HEK293T (cell line): ENCODE data around the gene USO1.

Experiments
- BHLHE40 ChIP-seq: fragments of 450-650 bp; IDR thresholded peaks from 2 replicates; pipeline ENCODE4 v1.6.1; 2016; ENCODE audit warnings: mild to moderate bottlenecking, moderate library complexity, borderline replicate concordance
- FOXA1 ChIP-seq: fragments of 450-650 bp; IDR thresholded peaks from 2 replicates; pipeline ENCODE4 v1.6.1; 2016; ENCODE audit warnings: mild to moderate bottlenecking
- FOXK2 ChIP-seq: fragments of 450-650 bp; IDR thresholded peaks from 2 replicates; pipeline ENCODE4 v1.6.1; 2016; ENCODE audit warnings: mild to moderate bottlenecking
- FOXM1 ChIP-seq: fragments of 450-650 bp; IDR thresholded peaks from 2 replicates; pipeline ENCODE4 v1.6.1; 2017; ENCODE audit warnings: mild to moderate bottlenecking, borderline replicate concordance
- L3MBTL2 ChIP-seq: fragments of 450-650 bp; conservative IDR thresholded peaks from 2 replicates; pipeline ENCODE4 v1.6.1; 2016; ENCODE audit warnings: mild to moderate bottlenecking
- SP1 ChIP-seq: fragments of 450-650 bp; IDR thresholded peaks from 2 replicates; pipeline ENCODE4 v1.6.1; 2017
- SUZ12 ChIP-seq: fragments of 450-650 bp; IDR thresholded peaks from 2 replicates; pipeline ENCODE4 v1.6.1; 2016; ENCODE audit warnings: mild to moderate bottlenecking
- TARDBP ChIP-seq: fragments of 450-650 bp; IDR thresholded peaks from 2 replicates; pipeline ENCODE4 v1.6.1; 2016

DNA sequence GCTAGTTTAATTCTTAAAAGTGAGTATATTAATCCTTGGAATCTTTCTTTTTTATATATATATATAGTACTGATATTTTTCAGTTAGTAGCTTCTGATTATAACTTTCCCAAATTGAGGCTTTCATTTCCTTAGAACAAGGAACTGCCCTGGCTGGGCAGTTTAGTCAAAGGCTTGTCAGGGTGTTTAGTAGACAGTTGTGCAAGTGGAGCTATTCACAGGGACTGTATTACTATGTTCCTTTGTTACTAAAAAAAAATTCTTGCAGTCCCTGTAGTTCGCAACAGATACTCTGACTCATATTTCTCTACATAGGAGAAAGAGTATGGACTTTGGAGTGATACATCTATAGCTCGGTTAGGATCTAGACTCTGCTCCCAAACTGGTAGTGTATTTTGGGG is 20.8 kb downstream of the USO1 start:
- no peak for TF ChIP-seq FOXM1
- no peak for TF ChIP-seq BHLHE40
- TF ChIP-seq SUZ12: no peak
- no peak for TF ChIP-seq FOXK2
- TF ChIP-seq FOXA1: no peak
- TF ChIP-seq SP1: no peak
- no peak for TF ChIP-seq TARDBP
- TF ChIP-seq L3MBTL2: no peak
